SK-N-SH (cell line): Measurements from ENCODE around the gene CCDC80. TPM values are rescaled to one million over a fixed set of nuclear protein-coding genes. Genes with fewer than 3 reads are reported as not detected.

Experiments
- CTCF ChIA-PET: fragments of 300-600, 350-600 bp; formaldehyde crosslinking; extraction: SDS; loops from one replicate; lab custom pipeline; 2021; lab: Yijun Ruan, JAX
- POLR2A ChIA-PET: fragments of 350-600 bp; sonication (Branson Sonifier 250); formaldehyde crosslinking; extraction: SDS; loops from one replicate; lab custom pipeline; 2020; ENCODE audit warnings: antibody characterized with exemption, inconsistent platforms; lab: Yijun Ruan, JAX
- DNase-seq: peaks from one replicate; pipeline ENCODE4 v3.0.0; 2012
- H2AFZ ChIP-seq: fragments of 200-600 bp; sonication (generic); 2 replicates; pipeline ENCODE4 v1.8.1; 2016; ENCODE audit warnings: antibody characterized with exemption, mild to moderate bottlenecking, low read depth
- H3F3A ChIP-seq: fragments of 200-600 bp; sonication (generic); replicated peaks from 2 replicates; pipeline ENCODE3; 2016; ENCODE audit warnings: antibody characterized with exemption, mild to moderate bottlenecking; ENCODE audit not compliant: insufficient read depth
- H3K27ac ChIP-seq, 2 experiments: fragments of 200-500 bp in 1 of 2; fragments of 200-600 bp in 1 of 2; sonication (Bioruptor generic) in 1 of 2; sonication (generic), shearing (Covaris generic) in 1 of 2; 2 replicates each; pipeline versions ENCODE4 v1.5.1 to v1.6.1; 2014 to 2016; ENCODE audit warnings: low read depth in 2 of 2, inconsistent platforms in 1 of 2, low read length in 1 of 2, mild to moderate bottlenecking in 1 of 2, mixed read lengths in 1 of 2
- H3K27me3 ChIP-seq: fragments of 200-600 bp; sonication (generic), shearing (Covaris generic); 2 replicates; pipeline ENCODE4 v1.6.1; 2016; ENCODE audit warnings: mixed run types; ENCODE audit not compliant: insufficient read depth
- H3K36me3 ChIP-seq, 2 experiments: fragments of 200-500 bp in 1 of 2; fragments of 200-600 bp in 1 of 2; sonication (Bioruptor generic) in 1 of 2; sonication (generic) in 1 of 2; replicated peaks in 1 of 2; 2 replicates each; pipeline versions ENCODE3 to v1.5.1; 2014 to 2016; ENCODE audit warnings: low read length in 1 of 2, mild to moderate bottlenecking in 1 of 2; ENCODE audit not compliant: insufficient read depth in 2 of 2, control insufficient read depth in 1 of 2
- H3K4me1 ChIP-seq, 2 experiments: fragments of 200-500 bp in 1 of 2; fragments of 200-600 bp in 1 of 2; sonication (Bioruptor generic) in 1 of 2; sonication (generic), shearing (Covaris generic) in 1 of 2; 2 replicates each; pipeline versions ENCODE4 v1.5.1 to v1.6.1; 2014 to 2016; ENCODE audit warnings: low read depth in 1 of 2, low read length in 1 of 2, mixed run types in 1 of 2; ENCODE audit not compliant: insufficient read depth in 2 of 2, control insufficient read depth in 1 of 2
- H3K4me2 ChIP-seq: fragments of 200-600 bp; sonication (generic), shearing (Covaris generic); 2 replicates; pipeline ENCODE4 v1.6.1; 2017; ENCODE audit warnings: mixed run types
- H3K4me3 ChIP-seq, 2 experiments: fragments of 200-500 bp in 1 of 2; fragments of 200-600 bp in 1 of 2; sonication (Bioruptor generic) in 1 of 2; sonication (generic), shearing (Covaris generic) in 1 of 2; 2 replicates each; pipeline versions ENCODE4 v1.5.1 to v1.8.1; 2014 to 2016; ENCODE audit warnings: low read depth in 2 of 2, inconsistent platforms in 1 of 2, low read length in 1 of 2, mild to moderate bottlenecking in 1 of 2, mixed read lengths in 1 of 2, moderate library complexity in 1 of 2
- H3K79me2 ChIP-seq: fragments of 200-600 bp; sonication (generic); 2 replicates; pipeline ENCODE4 v1.8.1; 2017; ENCODE audit warnings: mild to moderate bottlenecking; ENCODE audit not compliant: insufficient read depth
- H3K9ac ChIP-seq: fragments of 200-600 bp; sonication (generic); 2 replicates; pipeline ENCODE4 v1.6.1; 2017; ENCODE audit warnings: mixed run types
- H3K9me2 ChIP-seq: fragments of 200-600 bp; sonication (generic); 2 replicates; pipeline ENCODE4 v1.6.1; 2017; ENCODE audit warnings: mixed run types
- H3K9me3 ChIP-seq: fragments of 200-600 bp; sonication (generic); 2 replicates; pipeline ENCODE4 v1.6.1; 2017; ENCODE audit warnings: mixed run types, mild to moderate bottlenecking, moderate library complexity
- H4K20me1 ChIP-seq: fragments of 200-600 bp; sonication (generic); 2 replicates; pipeline ENCODE4 v1.6.1; 2017; ENCODE audit warnings: mild to moderate bottlenecking, mixed run types; ENCODE audit not compliant: insufficient read depth
- CHD2 ChIP-seq: fragments of 150-350 bp; IDR thresholded peaks from 2 replicates; pipeline ENCODE4 v1.6.1; 2018; ENCODE audit warnings: low read length; ENCODE audit not compliant: partially characterized antibody
- FOSL2 ChIP-seq: IDR thresholded peaks from 2 replicates; pipeline ENCODE4 v1.4.0; 2012; ENCODE audit warnings: low read depth, mild to moderate bottlenecking, moderate library complexity, borderline replicate concordance
- GATA2 ChIP-seq: sonication (generic); formaldehyde crosslinking; IDR thresholded peaks from 2 replicates; pipeline ENCODE4 v1.5.0; 2020; ENCODE audit warnings: mild to moderate bottlenecking, missing genetic modification reagents
- MAX ChIP-seq: IDR thresholded peaks from 2 replicates; pipeline ENCODE4 v1.4.0; 2012; ENCODE audit warnings: low read depth
- NFIC ChIP-seq: IDR thresholded peaks from 2 replicates; pipeline ENCODE4 v1.4.0; 2012; ENCODE audit warnings: borderline replicate concordance
- POLR2AphosphoS5 ChIP-seq: IDR thresholded peaks from 2 replicates; pipeline ENCODE4 v1.6.1; 2012; ENCODE audit warnings: low read depth, low read length
- SIN3A ChIP-seq: IDR thresholded peaks from 2 replicates; pipeline ENCODE4 v1.6.1; 2012; ENCODE audit warnings: low read depth, mild to moderate bottlenecking, low read length, moderate library complexity, borderline replicate concordance
- TAF1 ChIP-seq: IDR thresholded peaks from 2 replicates; pipeline ENCODE4 v1.6.1; 2012; ENCODE audit warnings: low read depth, mild to moderate bottlenecking, low read length, moderate library complexity, borderline replicate concordance
- WGBS: methylation state at CpG from one replicate; pipeline ENCODE4 v1.1.6; 2017; ENCODE audit warnings: low lambda C conversion rate; 5-methylcytosine and 5-hydroxymethylcytosine counted together
- polyA plus RNA-seq, 3 experiments: library from polyadenylated mRNA; depleted of rRNA; stranded (reverse); fragments of >200 nt; gene quantifications; 2 replicates each; pipeline ENCODE4 v1.2.3, GENCODE V29; 2012
- TF ChIP-seq, protein P1 (sequence below): IDR thresholded peaks from 2 replicates; pipeline ENCODE4 v1.4.0; 2012; ENCODE audit warnings: low read depth, borderline replicate concordance
- TF ChIP-seq, protein P2 (sequence below): IDR thresholded peaks from 2 replicates; pipeline ENCODE4; 2012
- TF ChIP-seq, protein P3 (sequence below): IDR thresholded peaks from 2 replicates; pipeline ENCODE4 v1.6.1; 2012; ENCODE audit warnings: mild to moderate bottlenecking, low read depth, low read length, moderate library complexity

The CCDC80 gene, protein sequence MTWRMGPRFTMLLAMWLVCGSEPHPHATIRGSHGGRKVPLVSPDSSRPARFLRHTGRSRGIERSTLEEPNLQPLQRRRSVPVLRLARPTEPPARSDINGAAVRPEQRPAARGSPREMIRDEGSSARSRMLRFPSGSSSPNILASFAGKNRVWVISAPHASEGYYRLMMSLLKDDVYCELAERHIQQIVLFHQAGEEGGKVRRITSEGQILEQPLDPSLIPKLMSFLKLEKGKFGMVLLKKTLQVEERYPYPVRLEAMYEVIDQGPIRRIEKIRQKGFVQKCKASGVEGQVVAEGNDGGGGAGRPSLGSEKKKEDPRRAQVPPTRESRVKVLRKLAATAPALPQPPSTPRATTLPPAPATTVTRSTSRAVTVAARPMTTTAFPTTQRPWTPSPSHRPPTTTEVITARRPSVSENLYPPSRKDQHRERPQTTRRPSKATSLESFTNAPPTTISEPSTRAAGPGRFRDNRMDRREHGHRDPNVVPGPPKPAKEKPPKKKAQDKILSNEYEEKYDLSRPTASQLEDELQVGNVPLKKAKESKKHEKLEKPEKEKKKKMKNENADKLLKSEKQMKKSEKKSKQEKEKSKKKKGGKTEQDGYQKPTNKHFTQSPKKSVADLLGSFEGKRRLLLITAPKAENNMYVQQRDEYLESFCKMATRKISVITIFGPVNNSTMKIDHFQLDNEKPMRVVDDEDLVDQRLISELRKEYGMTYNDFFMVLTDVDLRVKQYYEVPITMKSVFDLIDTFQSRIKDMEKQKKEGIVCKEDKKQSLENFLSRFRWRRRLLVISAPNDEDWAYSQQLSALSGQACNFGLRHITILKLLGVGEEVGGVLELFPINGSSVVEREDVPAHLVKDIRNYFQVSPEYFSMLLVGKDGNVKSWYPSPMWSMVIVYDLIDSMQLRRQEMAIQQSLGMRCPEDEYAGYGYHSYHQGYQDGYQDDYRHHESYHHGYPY
- 83.4 and 103 TPM in 2 replicates for polyA plus RNA-seq (2012; rRNA removed)
- polyA plus RNA-seq (2012; cell fraction: cytosol; rRNA removed), result 113 and 151 TPM in 2 replicates
- 90.9 and 120 TPM in 2 replicates for polyA plus RNA-seq (2012; cell fraction: nucleus; rRNA removed)

DNA sequence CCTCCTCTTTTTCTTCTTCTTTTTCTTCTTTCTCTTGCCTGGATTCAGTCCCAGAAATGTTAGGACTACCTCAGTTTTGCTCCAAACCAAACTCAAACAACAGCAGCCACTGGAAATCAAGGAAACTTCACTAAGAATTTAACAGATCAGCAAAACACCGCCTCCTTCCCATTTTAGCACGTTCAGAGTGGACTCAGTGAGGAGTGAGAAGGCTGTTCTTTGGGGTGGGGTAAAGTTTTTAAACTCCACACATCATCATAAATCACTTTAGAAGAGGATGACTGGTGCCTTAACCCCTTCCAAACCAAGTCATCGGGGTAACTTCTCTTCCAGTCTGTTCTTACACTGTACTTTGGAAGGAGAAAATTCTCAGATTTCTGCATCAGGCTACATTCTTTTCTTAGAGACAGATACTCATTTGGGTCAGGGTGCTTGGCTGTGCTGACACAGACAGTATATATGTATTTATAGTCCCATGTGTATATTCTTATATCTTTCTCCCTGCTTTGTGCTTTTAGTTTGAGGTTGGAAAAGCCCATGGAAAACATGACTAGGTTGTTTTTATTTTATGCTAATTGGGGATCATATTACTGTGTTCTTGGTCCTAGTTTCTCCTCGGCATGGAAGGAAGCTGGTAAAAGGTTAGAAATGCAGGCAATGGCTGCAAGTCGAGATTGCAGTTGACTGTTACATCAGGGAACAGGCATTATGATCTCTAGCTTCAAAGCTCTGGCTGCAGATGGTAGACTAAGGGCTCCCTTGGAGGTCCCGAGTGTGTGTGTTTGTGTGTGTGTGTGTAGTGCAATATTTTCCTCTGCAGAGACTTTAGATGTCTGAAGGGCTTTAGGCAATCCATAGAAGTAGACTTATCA, at the start of gene CCDC80:
CCDC80 (minus strand) TSS at position 214 of the 872 bp plus-strand sequence. CDS start 1,238 bp downstream, outside the sequence.
- H3K9me2 ChIP-seq, result no peaks in the 10 kb centered on the region
- H3K4me1 ChIP-seq, result peaks cover 17 to 22% of the 10 kb centered on the region in 2 experiments
- peaks cover 2 to 9% of the 10 kb centered on the region in 2 experiments for H3K36me3 ChIP-seq
- H2AFZ ChIP-seq, result peak within 1 kb of the TSS; percentile 57
- H3K4me2 ChIP-seq, result peak within 1 kb of the TSS; percentile 82
- no peaks in the 10 kb centered on the region for H3K9me3 ChIP-seq
- H3K27ac ChIP-seq, result peak within 1 kb of the TSS; percentile 87 to 96
- 15% methylated on average over 6 of the region's 6 CpGs for WGBS
- H3K27me3 ChIP-seq, result no peaks in the 10 kb centered on the region
- ChIA-PET POLR2A (no interaction called here), CTCF (interaction anchor here (1.6 to 7.1 kb wide), 9 partner anchors 9 to 394 kb away, joined by 4 to 97 read pairs (median 14); partner anchors contain the start of gene GTPBP8)
- TF ChIP-seq NFIC, result peak; percentile 3; the same call in 1 of the 2 replicates
- TF ChIP-seq, protein P1, sequence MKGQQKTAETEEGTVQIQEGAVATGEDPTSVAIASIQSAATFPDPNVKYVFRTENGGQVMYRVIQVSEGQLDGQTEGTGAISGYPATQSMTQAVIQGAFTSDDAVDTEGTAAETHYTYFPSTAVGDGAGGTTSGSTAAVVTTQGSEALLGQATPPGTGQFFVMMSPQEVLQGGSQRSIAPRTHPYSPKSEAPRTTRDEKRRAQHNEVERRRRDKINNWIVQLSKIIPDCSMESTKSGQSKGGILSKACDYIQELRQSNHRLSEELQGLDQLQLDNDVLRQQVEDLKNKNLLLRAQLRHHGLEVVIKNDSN, result no peak
- TF ChIP-seq CHD2, result no peak
- TF ChIP-seq TAF1, result peak; percentile 76
- peak; percentile 98 for TF ChIP-seq SIN3A
- TF ChIP-seq, protein P2, sequence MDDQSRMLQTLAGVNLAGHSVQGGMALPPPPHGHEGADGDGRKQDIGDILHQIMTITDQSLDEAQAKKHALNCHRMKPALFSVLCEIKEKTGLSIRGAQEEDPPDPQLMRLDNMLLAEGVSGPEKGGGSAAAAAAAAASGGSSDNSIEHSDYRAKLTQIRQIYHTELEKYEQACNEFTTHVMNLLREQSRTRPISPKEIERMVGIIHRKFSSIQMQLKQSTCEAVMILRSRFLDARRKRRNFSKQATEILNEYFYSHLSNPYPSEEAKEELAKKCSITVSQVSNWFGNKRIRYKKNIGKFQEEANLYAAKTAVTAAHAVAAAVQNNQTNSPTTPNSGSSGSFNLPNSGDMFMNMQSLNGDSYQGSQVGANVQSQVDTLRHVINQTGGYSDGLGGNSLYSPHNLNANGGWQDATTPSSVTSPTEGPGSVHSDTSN, result peak; percentile 90
- TF ChIP-seq GATA2 (CRISPR knock-in tag), result no peak
- no peak for TF ChIP-seq FOSL2
- TF ChIP-seq POLR2AphosphoS5, result peak; percentile 100
- no peak for TF ChIP-seq MAX
- TF ChIP-seq, protein P3, sequence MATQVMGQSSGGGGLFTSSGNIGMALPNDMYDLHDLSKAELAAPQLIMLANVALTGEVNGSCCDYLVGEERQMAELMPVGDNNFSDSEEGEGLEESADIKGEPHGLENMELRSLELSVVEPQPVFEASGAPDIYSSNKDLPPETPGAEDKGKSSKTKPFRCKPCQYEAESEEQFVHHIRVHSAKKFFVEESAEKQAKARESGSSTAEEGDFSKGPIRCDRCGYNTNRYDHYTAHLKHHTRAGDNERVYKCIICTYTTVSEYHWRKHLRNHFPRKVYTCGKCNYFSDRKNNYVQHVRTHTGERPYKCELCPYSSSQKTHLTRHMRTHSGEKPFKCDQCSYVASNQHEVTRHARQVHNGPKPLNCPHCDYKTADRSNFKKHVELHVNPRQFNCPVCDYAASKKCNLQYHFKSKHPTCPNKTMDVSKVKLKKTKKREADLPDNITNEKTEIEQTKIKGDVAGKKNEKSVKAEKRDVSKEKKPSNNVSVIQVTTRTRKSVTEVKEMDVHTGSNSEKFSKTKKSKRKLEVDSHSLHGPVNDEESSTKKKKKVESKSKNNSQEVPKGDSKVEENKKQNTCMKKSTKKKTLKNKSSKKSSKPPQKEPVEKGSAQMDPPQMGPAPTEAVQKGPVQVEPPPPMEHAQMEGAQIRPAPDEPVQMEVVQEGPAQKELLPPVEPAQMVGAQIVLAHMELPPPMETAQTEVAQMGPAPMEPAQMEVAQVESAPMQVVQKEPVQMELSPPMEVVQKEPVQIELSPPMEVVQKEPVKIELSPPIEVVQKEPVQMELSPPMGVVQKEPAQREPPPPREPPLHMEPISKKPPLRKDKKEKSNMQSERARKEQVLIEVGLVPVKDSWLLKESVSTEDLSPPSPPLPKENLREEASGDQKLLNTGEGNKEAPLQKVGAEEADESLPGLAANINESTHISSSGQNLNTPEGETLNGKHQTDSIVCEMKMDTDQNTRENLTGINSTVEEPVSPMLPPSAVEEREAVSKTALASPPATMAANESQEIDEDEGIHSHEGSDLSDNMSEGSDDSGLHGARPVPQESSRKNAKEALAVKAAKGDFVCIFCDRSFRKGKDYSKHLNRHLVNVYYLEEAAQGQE, result peak; percentile 55; the same call in 1 of the 2 replicates
- peaks cover 28% of the 10 kb centered on the region for H3F3A ChIP-seq
- H3K9ac ChIP-seq, result peak within 1 kb of the TSS; percentile 95
- no peaks in the 10 kb centered on the region; the same call in 1 of the 2 replicates for H4K20me1 ChIP-seq
- no peak for DNase-seq
- peaks cover 51% of the 10 kb centered on the region for H3K79me2 ChIP-seq
- peak within 1 kb of the TSS; percentile 60 to 77 for H3K4me3 ChIP-seq
